SHP77 treated with DMSO at 0.1 percent for 48 hours (cell line): ENCODE results near the gene ZNF813.
"Not testable (repeated sequence)": the region's sequence is repeated elsewhere in the genome, so short reads cannot be mapped to it uniquely, and the experiment has no call there.

Source experiments
- DNase-seq: peaks from one replicate; lab custom pipeline; 2025; lab: John Stamatoyannopoulos, UW

The ZNF813 gene

DNA sequence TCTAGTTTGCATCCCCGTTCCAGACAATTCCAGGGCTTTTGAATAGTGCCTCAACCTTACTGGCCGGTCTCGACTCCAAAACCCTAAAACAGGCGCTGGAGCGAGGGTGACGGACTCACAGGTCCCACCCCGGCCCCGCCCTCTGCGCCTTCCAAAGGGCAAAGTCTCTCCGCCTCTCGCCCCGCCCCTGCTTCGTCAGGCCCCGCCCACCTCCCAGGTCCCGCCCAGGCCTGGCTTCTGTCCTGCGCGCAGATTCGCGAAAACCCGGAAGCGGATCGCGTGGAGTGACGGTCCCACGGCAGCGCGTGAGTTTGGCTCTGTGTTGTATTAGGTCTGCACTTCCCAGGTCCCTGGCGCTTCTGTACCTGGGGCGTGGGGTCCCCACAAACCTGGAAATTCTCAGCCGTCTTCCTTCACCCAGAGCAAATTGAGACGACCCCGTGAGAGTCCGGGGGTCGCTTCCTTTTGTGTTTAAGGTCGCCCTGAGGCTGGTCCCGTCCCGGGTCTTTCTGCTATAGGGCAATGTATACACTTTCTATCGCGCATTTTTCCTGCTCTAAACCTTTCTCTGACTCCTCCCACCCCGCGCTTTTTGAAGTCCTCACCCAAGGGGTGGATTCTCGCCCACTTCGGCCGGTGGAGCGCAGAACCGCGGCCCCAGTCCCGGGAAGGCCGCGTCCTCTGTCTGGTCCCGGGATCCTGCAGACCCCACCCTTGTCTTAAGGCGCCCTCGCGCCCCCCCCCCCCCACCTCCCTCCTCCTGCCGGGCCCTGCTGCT lies at the start of gene ZNF813:
Gene ZNF813 (plus strand): TSS at position 249 of the 778 bp plus-strand sequence. CDS start 16,090 bp downstream, outside the sequence.
- DNase-seq, result no peak

DNA sequence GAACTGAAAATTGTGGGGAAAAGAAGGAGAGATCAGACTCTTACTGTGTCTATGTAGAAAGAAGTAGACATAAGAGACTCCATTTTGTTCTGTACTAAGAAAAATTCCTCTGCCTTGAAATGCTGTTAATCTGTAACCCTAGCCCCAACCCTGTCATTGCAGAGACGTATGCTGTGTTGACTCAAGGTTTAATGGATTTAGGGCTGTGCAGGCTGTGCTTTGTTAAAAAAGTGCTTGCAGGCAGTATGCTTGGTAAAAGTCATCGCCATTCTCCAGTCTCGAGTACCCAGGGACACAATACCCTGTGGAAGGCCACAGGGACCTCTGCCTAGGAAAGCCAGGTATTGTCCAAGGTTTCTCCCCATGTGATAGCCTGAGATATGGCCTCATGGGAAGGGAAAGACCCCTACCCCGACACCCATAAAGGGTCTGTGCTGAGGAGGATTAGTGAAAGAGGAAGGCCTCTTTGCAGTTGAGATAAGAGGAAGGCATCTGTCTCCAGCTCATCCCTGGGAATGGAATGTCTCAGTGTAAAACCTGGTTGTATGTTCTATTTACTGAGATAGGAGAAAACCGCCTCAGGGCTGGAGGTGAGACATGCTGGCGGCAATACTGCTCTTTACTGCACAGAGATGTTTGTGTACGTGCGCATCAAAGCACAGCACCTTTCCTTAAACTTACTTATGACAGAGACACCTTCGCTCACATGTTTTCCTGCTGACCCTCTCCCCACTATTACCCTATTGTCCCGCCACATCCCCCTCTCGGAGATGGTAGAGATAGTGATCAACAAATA lies 46.8 kb upstream of the ZNF813 start:
- not testable (repeated sequence) for DNase-seq

DNA sequence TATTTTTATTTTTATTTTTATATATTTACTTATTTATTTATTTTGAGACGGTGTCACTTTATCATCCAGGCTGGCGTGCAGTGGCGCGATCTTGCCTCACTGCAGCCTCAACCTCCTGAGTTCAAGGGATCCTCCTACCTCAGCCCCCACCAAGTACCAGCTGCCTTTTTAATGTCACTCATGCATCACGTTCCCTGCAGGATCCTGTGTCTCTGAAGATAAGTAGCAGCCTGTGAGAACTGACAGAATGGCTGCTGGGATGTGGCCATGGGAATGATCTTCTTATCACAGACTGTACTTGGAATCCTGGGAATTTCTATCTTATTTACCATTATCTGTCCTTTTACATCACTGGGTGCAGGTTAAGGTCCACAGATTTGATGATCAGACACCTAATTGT lies 45.0 kb upstream of the ZNF813 start:
- no peak for DNase-seq

GRCh38 chr19:53423074-53423473 lies 44.5 kb upstream of the ZNF813 start:
- not testable (repeated sequence) for DNase-seq

DNA sequence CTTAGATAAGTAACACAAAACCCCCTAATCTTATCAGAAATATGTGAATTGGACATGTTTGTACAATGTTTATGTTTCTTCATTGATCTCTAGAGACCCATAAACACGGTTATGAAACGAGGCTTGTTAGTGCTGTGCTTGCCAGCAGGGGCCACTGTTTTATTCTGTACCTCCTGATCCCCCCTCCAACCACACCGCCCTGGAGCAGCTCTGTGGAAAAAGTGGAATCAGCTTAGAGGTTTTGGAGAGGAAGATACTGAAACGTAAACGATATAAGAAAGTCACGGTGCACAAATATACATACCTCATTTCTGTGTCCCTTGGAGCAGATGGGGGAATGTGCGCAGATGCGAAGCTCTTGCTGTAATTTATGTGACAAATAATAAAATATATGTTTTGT lies 43.9 kb upstream of the ZNF813 start:
- not testable (repeated sequence) for DNase-seq

- DNase-seq, result peak; percentile 5
These were observed 42.5 kb upstream of the ZNF813 start for GRCh38 chr19:53424968-53425597.

DNA sequence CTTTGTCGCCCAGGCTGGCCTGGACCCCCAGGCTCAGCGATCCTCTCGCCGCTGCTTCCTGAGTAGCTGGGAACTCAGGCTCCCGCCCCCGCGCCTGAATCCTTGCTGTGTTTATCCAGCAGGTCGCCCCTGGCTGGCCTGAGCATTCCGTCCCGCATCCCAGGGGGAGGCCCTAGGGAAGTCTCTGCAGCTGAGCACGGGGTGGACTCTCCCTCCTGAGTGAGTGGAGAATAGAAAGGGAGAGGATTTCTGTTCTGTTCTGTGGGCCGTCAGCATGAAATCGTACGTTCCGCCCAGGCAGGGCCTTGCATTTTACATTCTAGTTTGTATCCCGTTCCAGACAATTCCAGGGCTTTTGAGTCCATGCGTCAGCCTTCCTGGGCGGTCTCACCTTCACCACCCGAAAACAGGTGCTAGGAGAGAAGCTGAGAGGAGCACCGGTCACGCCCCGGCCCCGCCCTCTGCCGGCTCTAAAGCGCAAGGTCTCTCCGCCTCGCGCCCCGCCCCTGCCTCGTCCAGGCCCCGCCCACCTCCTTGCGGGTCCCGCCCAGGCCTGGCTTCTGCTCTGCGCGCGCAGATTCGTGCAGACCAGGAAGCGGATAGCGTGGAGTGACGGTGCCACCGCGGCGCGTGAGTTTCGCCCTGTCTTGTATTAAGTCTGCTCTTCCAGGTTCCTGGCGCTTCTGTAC lies 36.0 kb upstream of the ZNF813 start, which contains the start of gene ZNF761:
Gene ZNF761 (plus strand): TSS at position 586 of the 689 bp plus-strand sequence. CDS start 15,285 bp downstream, outside the sequence.
- peak; percentile 85 for DNase-seq

- no peak for DNase-seq
These were observed 35.4 kb upstream of the ZNF813 start for GRCh38 chr19:53432088-53432661.

DNA sequence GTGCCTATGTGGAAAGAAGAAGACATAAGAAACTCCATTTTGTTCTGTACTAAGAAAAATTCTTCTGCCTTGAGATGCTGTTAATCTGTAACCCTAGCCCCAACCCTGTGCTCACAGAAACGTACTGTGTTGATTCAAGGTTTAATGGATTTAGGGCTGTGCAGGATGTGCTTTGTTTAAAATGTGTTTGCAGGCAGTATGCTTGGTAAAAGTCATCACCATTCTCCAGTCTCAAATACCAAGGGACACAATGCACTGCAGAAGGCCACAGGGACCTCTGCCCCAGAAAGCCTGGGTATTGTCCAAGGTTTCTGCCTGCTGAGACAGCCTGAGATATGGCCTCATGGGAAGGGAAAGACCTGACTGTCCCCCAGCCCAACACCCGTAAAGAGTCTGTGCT lies 23.7 kb upstream of the ZNF813 start:
- DNase-seq, result not testable (repeated sequence)

DNA sequence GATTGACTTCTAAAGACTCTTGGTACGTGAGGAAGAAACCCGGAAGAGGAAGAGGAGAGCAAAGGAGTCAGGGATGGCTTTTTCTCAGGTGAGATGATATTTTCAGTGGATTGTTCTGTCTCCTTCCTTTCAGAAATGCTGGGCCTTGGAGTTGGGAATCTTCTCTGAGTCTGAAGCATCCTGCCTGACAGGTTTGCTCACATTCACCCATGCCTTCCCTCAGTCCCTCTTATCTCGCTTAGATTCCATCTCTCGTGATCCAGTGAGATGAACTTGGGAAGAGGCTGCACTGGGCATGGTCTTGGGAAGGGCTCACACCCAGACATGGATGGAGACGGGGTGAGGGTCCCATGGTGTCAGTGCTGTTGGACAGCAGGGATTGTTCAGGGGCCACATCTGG lies 20.3 kb upstream of the ZNF813 start:
- not testable (repeated sequence) for DNase-seq

- DNase-seq, result no peak
These were observed 11.7 kb upstream of the ZNF813 start for GRCh38 chr19:53455828-53456227.

DNA sequence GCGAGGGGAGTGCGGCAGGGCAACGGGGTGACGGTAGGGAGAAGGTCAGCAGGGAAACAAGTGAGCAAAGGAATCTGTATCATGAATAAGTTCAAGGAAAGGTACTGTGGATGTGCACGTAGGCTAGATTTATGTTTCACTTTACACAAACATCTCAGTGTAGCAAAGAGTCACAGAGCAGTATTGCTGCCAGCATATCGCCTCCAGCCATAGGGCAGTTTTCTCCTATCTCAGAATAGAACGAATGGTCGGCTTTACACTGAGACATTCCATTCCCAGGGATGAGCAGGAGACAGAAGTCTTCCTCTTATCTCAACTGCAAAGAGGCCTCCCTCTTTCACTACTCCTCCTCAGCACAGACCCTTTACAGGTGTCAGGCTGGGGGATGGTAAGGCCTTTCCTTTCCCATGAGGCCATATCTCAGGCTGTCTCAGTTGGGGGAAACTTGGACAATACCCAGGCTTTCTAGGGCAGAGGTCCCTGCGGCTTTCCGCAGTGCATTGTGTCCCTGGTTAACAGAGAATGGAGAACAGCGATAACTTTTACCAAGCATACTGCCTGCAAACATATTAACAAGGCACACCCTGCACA lies 7.3 kb upstream of the ZNF813 start:
- DNase-seq, result not testable (repeated sequence)

DNA sequence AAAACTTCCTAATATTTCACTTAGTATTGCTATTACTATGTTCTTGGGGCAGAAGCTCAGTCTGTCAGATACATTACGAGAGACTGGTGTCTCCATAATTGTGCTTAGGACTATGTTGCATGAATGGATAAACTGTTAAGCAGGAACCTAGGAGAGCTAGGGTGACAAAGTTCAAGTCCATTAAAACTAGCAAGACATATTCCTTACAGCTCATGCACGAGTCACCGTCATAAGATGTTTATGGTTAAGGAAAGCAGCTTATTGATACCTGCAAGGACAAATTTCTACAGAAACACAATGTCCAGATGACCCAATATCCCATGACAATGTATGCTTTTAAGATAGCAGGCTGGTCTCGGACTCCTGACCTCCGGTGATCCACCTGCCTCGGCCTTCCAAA lies 5.7 kb upstream of the ZNF813 start:
- DNase-seq, result no peak

DNA sequence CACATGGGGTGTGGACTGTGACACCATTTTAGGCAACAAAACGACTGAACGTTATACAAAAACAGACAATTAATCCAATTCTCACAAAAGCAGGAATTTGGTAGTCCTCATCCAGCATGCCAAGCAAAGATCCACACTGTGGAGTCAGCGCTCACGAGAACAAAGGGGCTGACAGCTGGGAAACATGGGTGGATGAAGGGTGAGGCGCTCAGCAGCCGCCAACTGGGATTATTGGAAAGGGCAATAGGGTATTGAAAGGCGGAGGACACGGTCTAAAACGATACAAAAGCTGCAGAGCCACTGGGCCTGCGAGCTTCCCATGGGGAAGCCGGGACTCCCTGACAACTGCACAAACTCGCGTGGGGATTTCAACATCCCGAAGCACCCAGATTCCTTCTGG lies 4.7 kb upstream of the ZNF813 start:
- no peak for DNase-seq

GRCh38 chr19:53463263-53463662 lies 4.3 kb upstream of the ZNF813 start:
- DNase-seq, result no peak

GRCh38 chr19:53466726-53467484 lies 628 bp upstream of the ZNF813 start:
- no peak for DNase-seq

DNA sequence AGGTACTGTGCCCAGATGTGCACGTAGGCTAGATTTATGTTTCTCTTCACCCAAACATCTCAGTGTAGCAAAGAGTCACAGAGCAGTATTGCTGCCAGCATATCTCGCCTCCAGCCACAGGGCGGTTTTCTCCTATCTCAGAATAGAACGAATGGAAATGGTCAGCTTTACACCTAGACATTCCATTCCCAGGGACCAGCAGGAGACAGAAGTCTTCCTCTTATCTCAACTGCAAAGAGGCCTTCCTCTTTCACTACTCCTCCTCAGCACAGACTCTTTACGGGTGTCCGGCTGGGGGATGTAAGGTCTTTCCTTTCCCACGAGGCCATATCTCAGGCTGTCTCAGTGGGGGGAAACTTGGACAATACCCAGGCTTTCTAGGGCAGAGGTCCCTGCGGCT lies 1.1 kb downstream of the ZNF813 start:
- DNase-seq, result not testable (repeated sequence)

- DNase-seq, result no peak
These were observed 4.4 kb downstream of the ZNF813 start for GRCh38 chr19:53471916-53472315.

DNA sequence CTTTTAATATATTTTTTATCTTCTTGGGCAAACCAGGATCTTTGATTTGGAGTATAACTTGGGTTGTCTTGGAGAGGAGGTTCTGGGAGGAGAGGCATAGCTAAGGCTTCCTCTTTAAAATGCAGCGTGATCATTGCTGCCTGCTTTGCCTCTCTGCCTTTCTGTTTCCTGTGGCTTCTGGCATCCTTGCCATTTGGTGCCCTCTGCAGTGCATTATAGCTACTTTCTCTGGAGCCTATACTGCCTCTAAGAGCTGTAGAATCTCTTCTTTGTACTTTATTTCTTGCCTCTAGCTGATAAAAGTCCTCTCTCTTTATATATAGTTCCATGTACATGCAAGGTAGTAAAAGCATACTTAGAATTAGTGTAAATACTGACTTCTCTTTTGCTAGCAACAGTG lies 7.3 kb downstream of the ZNF813 start:
- DNase-seq, result not testable (repeated sequence)

GRCh38 chr19:53475470-53475869 lies 7.9 kb downstream of the ZNF813 start:
- not testable (repeated sequence) for DNase-seq
